GM12891 (cell line): ENCODE data around the gene PRPF4.

Experiments used
- POLR2AphosphoS5 ChIP-seq: IDR thresholded peaks from 2 replicates; pipeline ENCODE4 v1.6.1; 2011; ENCODE audit warnings: low read depth, low read length, control low read depth
- TAF1 ChIP-seq: IDR thresholded peaks from 2 replicates; pipeline ENCODE4 v1.6.1; 2011; ENCODE audit warnings: low read depth, low read length, control low read depth

DNA sequence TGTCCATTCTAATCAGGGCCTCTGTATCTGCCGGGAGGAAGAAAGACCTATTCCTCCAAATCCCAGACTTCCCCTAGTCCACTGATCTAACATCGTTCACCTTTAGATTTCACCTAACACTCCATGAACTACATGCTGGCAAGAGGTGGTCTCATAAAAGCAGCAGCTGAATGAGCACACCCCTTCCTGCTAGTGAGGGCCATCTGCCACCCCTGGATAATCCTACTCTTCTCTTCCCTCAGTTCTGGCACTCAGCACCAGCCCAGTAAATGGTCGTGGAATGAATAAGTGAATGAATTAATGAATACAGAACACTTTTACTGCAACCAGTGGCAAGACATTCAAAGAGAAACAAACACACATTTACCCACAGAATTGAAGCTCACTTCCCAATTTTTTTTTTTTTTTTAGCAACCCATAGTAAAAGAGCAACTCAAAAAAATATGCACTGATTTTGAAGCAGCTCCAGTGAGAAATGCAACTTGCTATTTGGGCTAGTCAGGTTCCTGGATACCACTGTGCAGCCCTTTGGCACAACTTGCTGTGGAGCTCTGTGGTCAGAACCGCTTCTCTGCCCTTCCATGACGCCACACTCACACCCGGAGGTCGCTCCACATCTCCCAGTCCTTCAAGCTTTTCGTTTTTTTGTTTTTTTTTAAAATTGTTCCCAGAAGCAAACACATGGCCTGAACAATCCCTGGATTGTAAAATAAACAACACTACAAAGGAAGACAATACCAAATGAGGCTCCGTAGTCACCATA, 21.5 kb downstream of the PRPF4 start:
- TF ChIP-seq POLR2AphosphoS5 (no peak), TAF1 (no peak)
